Left lung (tissue), 10 donors: Measurements from ENCODE around the gene AOPEP. TPM values are rescaled to one million over a fixed set of nuclear protein-coding genes. Genes with fewer than 3 reads are reported as not detected.

Experiments used
- ATAC-seq: fragments of 200-7000 bp; cut with Tn5 transposase; one replicate; pipeline ENCODE4 v1.9.1; 2020; ENCODE audit warnings: moderate library complexity
- DNase-seq, 4 donors: peaks; one replicate each; pipeline ENCODE4 v3.0.0-alpha.2; 2013 to 2020
- H3K27ac ChIP-seq, 2 donors: fragments of 200-600 bp; sonication (generic) in 1 of 2; one replicate each; pipeline versions ENCODE4 v1.5.0 to v1.8.0; 2020 to 2021
- H3K27me3 ChIP-seq, 2 donors: fragments of 200-600 bp; sonication (generic) in 1 of 2; one replicate each; pipeline versions ENCODE4 v1.5.0 to v1.8.0; 2020 to 2021
- H3K36me3 ChIP-seq, 2 donors: fragments of 200-600 bp; sonication (generic) in 1 of 2; one replicate each; pipeline versions ENCODE4 v1.5.0 to v1.8.0; 2020 to 2021
- H3K4me1 ChIP-seq, 2 donors: fragments of 200-600 bp; one replicate each; pipeline ENCODE4 v1.8.0; 2021
- H3K4me3 ChIP-seq, 2 donors: fragments of 200-600 bp; sonication (generic) in 1 of 2; one replicate each; pipeline versions ENCODE4 v1.5.0 to v1.8.0; 2020 to 2021; ENCODE audit warnings: mild to moderate bottlenecking in 1 of 2
- H3K9me3 ChIP-seq, 2 donors: fragments of 200-600 bp; sonication (generic) in 1 of 2; one replicate each; pipeline versions ENCODE4 v1.5.0 to v1.8.0; 2020 to 2021
- intact Hi-C, 2 donors: fragments of 100-400 bp; cut with DNase I; formaldehyde crosslinking; loops; one replicate each; pipeline versions ENCODE4 v1.11.2 to v1.14.2; 2022
- polyA plus RNA-seq, 6 donors: library from polyadenylated mRNA; unstranded; fragments of 120-200 nt; gene quantifications; one replicate each; pipeline ENCODE4 v1.2.1, GENCODE V29; 2013; ENCODE audit not compliant: insufficient read length in 6 of 6
- total RNA-seq, 2 donors: library from RNA; stranded (reverse); fragmentation: NEBNext Ultra II Directional; extraction: Animal tissue kit (Norgen Biotek cat#: 25700); gene quantifications; one replicate each; pipeline ENCODE4 v1.2.1, GENCODE V29; 2021
- TF ChIP-seq, protein P1 (sequence below), 2 donors: fragments of 200-600 bp; sonication (generic) in 1 of 2; IDR thresholded peaks; one replicate each; pipeline versions ENCODE4 v1.5.0 to v1.8.0; 2021; ENCODE audit warnings: antibody characterized with exemption in 2 of 2
- donor health status: DM: no; HTN: yes; CAD: no.
- donor health status: DM: no; HTN: no; CAD: no.

The AOPEP gene
- total and polyA plus RNA-seq, 8 donors, result 32.5 to 83.2 (median 39.9) TPM

DNA sequence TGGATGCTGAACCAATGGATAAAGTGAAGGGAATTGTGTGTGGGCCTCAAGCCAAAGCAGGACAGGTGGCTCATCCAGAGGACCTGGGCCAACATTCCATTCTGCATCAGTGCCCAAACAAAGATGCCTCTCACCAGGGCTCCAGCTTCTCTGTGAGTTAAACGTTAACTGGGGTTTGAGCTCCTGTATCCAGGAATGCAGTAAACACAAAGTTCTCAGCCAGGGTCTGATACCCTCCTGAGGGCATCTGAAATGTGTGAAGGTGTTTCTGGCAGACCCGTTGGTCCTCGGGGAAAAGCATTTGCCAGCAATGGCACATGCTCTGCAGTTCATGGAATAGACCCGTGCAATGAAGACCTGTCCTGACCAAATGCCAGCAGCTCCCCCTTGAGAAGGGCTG lies 33.9 kb upstream of the AOPEP start:
- TF ChIP-seq, protein P1, sequence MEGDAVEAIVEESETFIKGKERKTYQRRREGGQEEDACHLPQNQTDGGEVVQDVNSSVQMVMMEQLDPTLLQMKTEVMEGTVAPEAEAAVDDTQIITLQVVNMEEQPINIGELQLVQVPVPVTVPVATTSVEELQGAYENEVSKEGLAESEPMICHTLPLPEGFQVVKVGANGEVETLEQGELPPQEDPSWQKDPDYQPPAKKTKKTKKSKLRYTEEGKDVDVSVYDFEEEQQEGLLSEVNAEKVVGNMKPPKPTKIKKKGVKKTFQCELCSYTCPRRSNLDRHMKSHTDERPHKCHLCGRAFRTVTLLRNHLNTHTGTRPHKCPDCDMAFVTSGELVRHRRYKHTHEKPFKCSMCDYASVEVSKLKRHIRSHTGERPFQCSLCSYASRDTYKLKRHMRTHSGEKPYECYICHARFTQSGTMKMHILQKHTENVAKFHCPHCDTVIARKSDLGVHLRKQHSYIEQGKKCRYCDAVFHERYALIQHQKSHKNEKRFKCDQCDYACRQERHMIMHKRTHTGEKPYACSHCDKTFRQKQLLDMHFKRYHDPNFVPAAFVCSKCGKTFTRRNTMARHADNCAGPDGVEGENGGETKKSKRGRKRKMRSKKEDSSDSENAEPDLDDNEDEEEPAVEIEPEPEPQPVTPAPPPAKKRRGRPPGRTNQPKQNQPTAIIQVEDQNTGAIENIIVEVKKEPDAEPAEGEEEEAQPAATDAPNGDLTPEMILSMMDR (IDR thresholded peaks at IDR 0.05), result no peak
- DNase-seq (no peak), ATAC-seq (no peak)
- no peaks in the 10 kb centered on the region for H3K27me3 ChIP-seq
- H3K9me3 ChIP-seq, result no peaks in the 10 kb centered on the region
- peaks cover 2 to 4% of the 10 kb centered on the region in 2 donors for H3K4me1 ChIP-seq
- H3K36me3 ChIP-seq, result no peaks in the 10 kb centered on the region
- H3K4me3 ChIP-seq, result no peak overlapping the region
- H3K27ac ChIP-seq, result no peak overlapping the region
- intact Hi-C loops, result no loop called here

DNA sequence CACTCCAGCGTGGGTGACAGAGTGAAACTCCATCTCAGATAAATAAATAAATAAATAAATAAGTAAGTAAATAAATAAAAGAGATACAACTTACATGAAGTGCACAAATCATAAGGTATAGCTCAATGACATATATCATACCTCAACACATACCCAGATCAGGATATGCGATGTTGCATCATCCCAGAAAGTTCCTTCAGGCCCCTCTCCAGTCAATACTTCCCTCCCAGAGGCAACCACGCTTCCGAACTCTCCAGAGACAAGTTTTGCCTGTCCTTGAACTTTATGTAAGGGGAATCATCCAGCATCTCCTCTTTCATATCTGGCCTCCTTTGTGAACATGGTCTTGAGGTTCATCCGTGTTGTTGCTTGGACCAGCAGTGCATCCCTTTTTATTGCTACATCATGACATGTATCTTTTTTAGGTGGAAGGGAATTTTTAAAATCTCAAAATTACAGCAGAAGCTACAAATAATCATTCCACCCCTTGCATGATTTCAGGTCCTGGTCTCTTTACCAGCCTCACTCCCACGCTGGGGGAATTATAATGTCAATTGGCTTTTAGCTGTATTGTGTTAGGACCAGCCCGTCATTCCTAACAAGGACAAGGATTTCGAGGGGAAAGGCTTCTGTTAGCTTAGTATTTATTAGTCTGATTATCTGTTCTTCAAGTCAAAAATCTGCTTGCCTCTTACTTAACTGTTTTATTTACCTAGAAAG lies 32.9 kb upstream of the AOPEP start:
- Histone ChIP-seq H3K36me3 (no peaks in the 10 kb centered on the region), H3K4me3 (no peak overlapping the region), H3K4me1 (peaks cover 4% of the 10 kb centered on the region in 2 donors), H3K9me3 (no peaks in the 10 kb centered on the region), H3K27ac (no peak overlapping the region), H3K27me3 (no peaks in the 10 kb centered on the region)
- ATAC-seq (peak; percentile 34), DNase-seq (no peak)
- TF ChIP-seq, protein P1 (IDR thresholded peaks at IDR 0.05), result no peak
- intact Hi-C loops, result no loop called here

DNA sequence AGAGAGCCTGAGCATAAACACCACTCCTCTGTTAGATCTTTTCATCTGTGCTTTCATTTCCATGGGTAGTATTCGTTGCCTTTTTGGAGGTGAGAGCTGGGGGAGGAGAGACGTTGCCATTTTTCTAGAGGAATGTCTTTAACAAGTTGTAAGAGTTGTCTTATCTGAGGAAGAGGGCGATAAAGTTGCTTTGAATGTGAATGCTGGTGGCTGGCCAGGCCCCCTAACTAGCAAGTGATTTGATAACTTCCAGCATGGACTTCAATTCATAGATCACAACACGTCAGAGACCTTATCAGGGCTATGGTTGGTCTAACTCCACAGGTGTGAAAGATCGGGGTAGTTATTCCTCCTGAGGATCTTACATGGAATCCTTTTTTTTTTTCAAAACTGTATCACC lies 30.0 kb upstream of the AOPEP start:
- no peak overlapping the region for H3K27ac ChIP-seq
- H3K27me3 ChIP-seq, result no peaks in the 10 kb centered on the region
- peaks cover 4% of the 10 kb centered on the region in 2 donors for H3K4me1 ChIP-seq
- ATAC-seq (no peak), DNase-seq (no peak)
- H3K36me3 ChIP-seq, result no peaks in the 10 kb centered on the region
- no peaks in the 10 kb centered on the region for H3K9me3 ChIP-seq
- no peak overlapping the region for H3K4me3 ChIP-seq
- TF ChIP-seq, protein P1 (IDR thresholded peaks at IDR 0.05), result no peak
- intact Hi-C loops, result no loop called here

DNA sequence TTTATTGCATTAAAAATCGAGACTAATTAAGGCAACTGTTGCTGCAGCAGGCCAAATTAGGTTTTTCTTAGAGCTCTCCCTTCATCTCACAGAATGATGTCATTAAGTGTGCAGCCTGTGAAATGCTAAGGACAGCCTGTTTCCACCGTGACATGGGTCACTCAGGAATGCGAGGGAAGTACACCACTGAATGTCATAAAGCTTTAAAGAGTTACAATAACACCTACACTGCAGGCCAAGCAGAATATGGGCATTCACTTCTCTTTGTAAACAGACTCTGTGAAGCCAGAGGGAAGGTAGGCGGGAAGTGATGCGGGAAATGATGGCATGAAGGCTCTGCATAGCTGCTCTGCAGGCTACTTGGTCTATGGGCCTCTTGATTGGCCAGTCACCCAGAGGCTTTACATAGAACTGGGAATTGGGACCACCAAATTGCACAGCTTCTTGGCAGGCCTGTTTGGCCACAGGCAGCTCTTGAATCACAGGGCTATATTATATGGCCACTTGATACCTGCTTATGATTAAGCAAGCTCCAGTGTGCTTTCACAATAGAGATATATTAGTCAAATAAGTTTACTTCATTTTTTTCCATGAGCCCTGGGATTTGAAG lies 28.4 kb upstream of the AOPEP start:
- DNase-seq (peak in 1 of 4 donors; percentile 28), ATAC-seq (peak; percentile 84)
- H3K36me3 ChIP-seq, result no peaks in the 10 kb centered on the region
- peak overlapping the region; percentile 26 to 78 for H3K27ac ChIP-seq
- peaks cover 4% of the 10 kb centered on the region in 2 donors for H3K4me1 ChIP-seq
- intact Hi-C loops, result no loop called here
- no peak overlapping the region for H3K4me3 ChIP-seq
- TF ChIP-seq, protein P1 (IDR thresholded peaks at IDR 0.05), result no peak
- no peaks in the 10 kb centered on the region for H3K9me3 ChIP-seq
- H3K27me3 ChIP-seq, result no peaks in the 10 kb centered on the region

DNA sequence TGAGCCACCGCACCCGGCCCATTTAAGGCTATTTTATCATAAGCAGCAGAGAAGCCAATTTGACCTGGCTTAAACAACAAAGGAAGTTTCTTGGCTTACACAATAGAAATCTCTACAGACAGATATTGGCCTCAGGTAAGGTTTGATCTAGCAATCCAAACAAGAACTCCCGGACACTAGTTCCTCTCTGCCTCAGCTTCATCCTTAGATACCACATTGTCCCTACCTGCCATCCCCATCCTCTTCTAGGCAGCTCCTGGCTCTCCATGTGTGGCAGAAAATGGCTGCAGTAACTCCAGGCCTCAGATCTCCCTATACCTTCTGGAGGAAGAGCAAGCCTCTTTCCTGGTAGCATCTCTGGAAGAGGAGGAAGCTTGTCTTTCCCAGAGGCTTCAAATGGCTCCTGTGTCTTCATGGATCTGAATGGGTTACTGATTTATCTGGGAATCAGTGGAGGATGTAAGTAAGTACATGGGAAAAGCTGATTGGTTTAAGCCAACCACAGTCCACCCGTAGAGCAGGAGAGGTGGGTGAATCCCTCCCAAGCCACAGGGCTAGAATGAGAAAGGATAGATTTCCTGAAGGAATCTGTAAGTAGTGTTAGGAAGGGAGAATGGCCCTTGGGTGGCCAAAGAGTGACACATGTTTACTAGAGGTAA lies 26.7 kb upstream of the AOPEP start:
- H3K4me3 ChIP-seq, result no peak overlapping the region
- H3K9me3 ChIP-seq, result no peaks in the 10 kb centered on the region
- H3K36me3 ChIP-seq, result no peaks in the 10 kb centered on the region
- H3K27me3 ChIP-seq, result no peaks in the 10 kb centered on the region
- H3K27ac ChIP-seq, result no peak overlapping the region
- peaks cover 0 to 4% of the 10 kb centered on the region in 2 donors for H3K4me1 ChIP-seq
- TF ChIP-seq, protein P1 (IDR thresholded peaks at IDR 0.05), result no peak
- DNase-seq (no peak), ATAC-seq (no peak)
- intact Hi-C loops, result no loop called here
